ENCODE results near the gene POLR3H.
A peak's percentile ranks its signal among the peaks of the same experiment; 100 is the strongest.
"Not testable (repeated sequence)": the region's sequence is repeated elsewhere in the genome, so short reads cannot be mapped to it uniquely, and the experiment has no call there.

POLR3H gene

GRCh38 chr22:41560095-41560471 is 15.8 kb upstream of the POLR3H start:
- ChIA-PET POLR2A (interaction anchor here (0.7 kb wide), 1 partner anchor 36 kb away, joined by 3 read pairs; no protein-coding TSS in a partner anchor), CTCF (interaction anchor here (0.7 to 1.6 kb wide), 3 partner anchors 9 to 17 kb away, joined by 3 to 9 read pairs (median 3); partner anchors contain the start of gene POLR3H)
- H3K4me3 ChIP-seq (ENCODE audit: control insufficient read depth in 1 of 7, extremely low read depth in 1 of 7, insufficient read depth in 4 of 7, low read depth in 2 of 7, low read length in 6 of 7): no peak overlapping the region
- H3K4me1 ChIP-seq (ENCODE audit: control extremely low read depth in 1 of 4, control insufficient read depth in 4 of 4, insufficient read depth in 4 of 4, low read length in 3 of 4): peaks cover 0 to 5% (median 1%) of the 10 kb centered on the region in 4 experiments
- no peaks in the 10 kb centered on the region for H3K9me3 ChIP-seq (ENCODE audit: control extremely low read depth in 1 of 5, control insufficient read depth in 4 of 5, insufficient read depth in 2 of 5, low read depth in 1 of 5, low read length in 4 of 5)
- no peaks in the 10 kb centered on the region for H3K36me3 ChIP-seq (ENCODE audit: control insufficient read depth in 4 of 4, insufficient read depth in 4 of 4, low read length in 3 of 4)
- no peak overlapping the region for H3K27ac ChIP-seq (ENCODE audit: insufficient read depth in 1 of 2, low read depth in 1 of 2, low read length in 2 of 2, poor library complexity in 1 of 2, severe bottlenecking in 2 of 2)
- WGBS (ENCODE audit: insufficient coverage): 78% methylated on average over 6 of the region's 6 CpGs
- no peak for DNase-seq
- peaks cover 0 to 66% (median 21%) of the 10 kb centered on the region in 5 experiments for H3K27me3 ChIP-seq (replicated peaks in 2 of 5; ENCODE audit: control insufficient read depth in 4 of 5, insufficient read depth in 5 of 5, low read length in 4 of 5)

GRCh38 chr22:41558241-41558630 is 14.0 kb upstream of the POLR3H start:
- CTCF ChIA-PET: interaction anchor here (1.0 to 2.2 kb wide), 6 partner anchors 10 to 39 kb away, joined by 4 to 7 read pairs (median 4); partner anchors contain the start of gene POLR3H
- H3K27me3 ChIP-seq (replicated peaks in 2 of 5; ENCODE audit: control insufficient read depth in 4 of 5, insufficient read depth in 5 of 5, low read length in 4 of 5): peaks cover 0 to 68% (median 20%) of the 10 kb centered on the region in 5 experiments
- POLR2A ChIA-PET; H3K27ac ChIP-seq (ENCODE audit: insufficient read depth in 1 of 2, low read depth in 1 of 2, low read length in 2 of 2, poor library complexity in 1 of 2, severe bottlenecking in 2 of 2); H3K4me3 ChIP-seq (ENCODE audit: control insufficient read depth in 1 of 7, extremely low read depth in 1 of 7, insufficient read depth in 4 of 7, low read depth in 2 of 7, low read length in 6 of 7); DNase-seq; H3K9me3 ChIP-seq (ENCODE audit: control extremely low read depth in 1 of 5, control insufficient read depth in 4 of 5, insufficient read depth in 2 of 5, low read depth in 1 of 5, low read length in 4 of 5); H3K4me1 ChIP-seq (ENCODE audit: control extremely low read depth in 1 of 4, control insufficient read depth in 4 of 4, insufficient read depth in 4 of 4, low read length in 3 of 4); H3K36me3 ChIP-seq (ENCODE audit: control insufficient read depth in 4 of 4, insufficient read depth in 4 of 4, low read length in 3 of 4): not testable (repeated sequence)
- 97% methylated on average over 12 of the region's 13 CpGs for WGBS (ENCODE audit: insufficient coverage)

- H3K36me3 ChIP-seq (ENCODE audit: control insufficient read depth in 4 of 4, insufficient read depth in 4 of 4, low read length in 3 of 4): no peaks in the 10 kb centered on the region
- POLR2A ChIA-PET: interaction anchor here (1.2 kb wide), 1 partner anchor 64 kb away, joined by 3 read pairs; the partner anchor contains the start of genes DESI1 and XRCC6
- H3K9me3 ChIP-seq (ENCODE audit: control extremely low read depth in 1 of 5, control insufficient read depth in 4 of 5, insufficient read depth in 2 of 5, low read depth in 1 of 5, low read length in 4 of 5): no peaks in the 10 kb centered on the region
- H3K27ac ChIP-seq (ENCODE audit: insufficient read depth in 1 of 2, low read depth in 1 of 2, low read length in 2 of 2, poor library complexity in 1 of 2, severe bottlenecking in 2 of 2): no peak overlapping the region
- 73% methylated on average over 14 of the region's 19 CpGs for WGBS (ENCODE audit: insufficient coverage)
- H3K4me1 ChIP-seq (ENCODE audit: control extremely low read depth in 1 of 4, control insufficient read depth in 4 of 4, insufficient read depth in 4 of 4, low read length in 3 of 4): peaks cover 0 to 2% (median 0%) of the 10 kb centered on the region in 4 experiments
- CTCF ChIA-PET: interaction anchor here (0.7 to 2.2 kb wide), 9 partner anchors 10 to 40 kb away, joined by 3 to 7 read pairs (median 4); partner anchors contain the start of gene POLR3H
- DNase-seq: peak in 2 of 3 donors; percentile 39 to 47
- no peak overlapping the region for H3K4me3 ChIP-seq (ENCODE audit: control insufficient read depth in 1 of 7, extremely low read depth in 1 of 7, insufficient read depth in 4 of 7, low read depth in 2 of 7, low read length in 6 of 7)
- peaks cover 0 to 67% (median 21%) of the 10 kb centered on the region in 5 experiments for H3K27me3 ChIP-seq (replicated peaks in 2 of 5; ENCODE audit: control insufficient read depth in 4 of 5, insufficient read depth in 5 of 5, low read length in 4 of 5)
Measured at GRCh38 chr22:41557401-41558240, 13.4 kb upstream of the POLR3H start.

GRCh38 chr22:41556561-41556960 is 12.3 kb upstream of the POLR3H start:
- 92% methylated on average over 10 of the region's 10 CpGs for WGBS (ENCODE audit: insufficient coverage)
- CTCF ChIA-PET: interaction anchor here (1.4 to 2.2 kb wide), 5 partner anchors 13 to 40 kb away, joined by 3 to 7 read pairs (median 4); partner anchors contain the start of gene POLR3H
- no peak for DNase-seq
- no peak overlapping the region for H3K27ac ChIP-seq (ENCODE audit: insufficient read depth in 1 of 2, low read depth in 1 of 2, low read length in 2 of 2, poor library complexity in 1 of 2, severe bottlenecking in 2 of 2)
- H3K36me3 ChIP-seq (ENCODE audit: control insufficient read depth in 4 of 4, insufficient read depth in 4 of 4, low read length in 3 of 4): no peaks in the 10 kb centered on the region
- no peaks in the 10 kb centered on the region for H3K9me3 ChIP-seq (ENCODE audit: control extremely low read depth in 1 of 5, control insufficient read depth in 4 of 5, insufficient read depth in 2 of 5, low read depth in 1 of 5, low read length in 4 of 5)
- H3K27me3 ChIP-seq (replicated peaks in 2 of 5; ENCODE audit: control insufficient read depth in 4 of 5, insufficient read depth in 5 of 5, low read length in 4 of 5): peaks cover 0 to 63% (median 17%) of the 10 kb centered on the region in 5 experiments
- H3K4me1 ChIP-seq (ENCODE audit: control extremely low read depth in 1 of 4, control insufficient read depth in 4 of 4, insufficient read depth in 4 of 4, low read length in 3 of 4): peaks cover 0 to 2% (median 0%) of the 10 kb centered on the region in 4 experiments
- no peak overlapping the region for H3K4me3 ChIP-seq (ENCODE audit: control insufficient read depth in 1 of 7, extremely low read depth in 1 of 7, insufficient read depth in 4 of 7, low read depth in 2 of 7, low read length in 6 of 7)
- POLR2A ChIA-PET: interaction anchor here (0.6 to 1.2 kb wide), 2 partner anchors 20 to 65 kb away, joined by 3 to 4 read pairs; partner anchors contain the start of genes DESI1 and XRCC6

- WGBS (ENCODE audit: insufficient coverage): 100% methylated on average over 2 of the region's 7 CpGs
- Histone ChIP-seq H3K4me3 (ENCODE audit: control insufficient read depth in 1 of 7, extremely low read depth in 1 of 7, insufficient read depth in 4 of 7, low read depth in 2 of 7, low read length in 6 of 7) (no peak overlapping the region), H3K27me3 (replicated peaks in 2 of 5; ENCODE audit: control insufficient read depth in 4 of 5, insufficient read depth in 5 of 5, low read length in 4 of 5) (peaks cover 0 to 51% (median 16%) of the 10 kb centered on the region in 5 experiments), H3K4me1 (ENCODE audit: control extremely low read depth in 1 of 4, control insufficient read depth in 4 of 4, insufficient read depth in 4 of 4, low read length in 3 of 4) (peaks cover 0 to 2% (median 0%) of the 10 kb centered on the region in 4 experiments), H3K36me3 (ENCODE audit: control insufficient read depth in 4 of 4, insufficient read depth in 4 of 4, low read length in 3 of 4) (no peaks in the 10 kb centered on the region), H3K9me3 (ENCODE audit: control extremely low read depth in 1 of 5, control insufficient read depth in 4 of 5, insufficient read depth in 2 of 5, low read depth in 1 of 5, low read length in 4 of 5) (no peaks in the 10 kb centered on the region), H3K27ac (ENCODE audit: insufficient read depth in 1 of 2, low read depth in 1 of 2, low read length in 2 of 2, poor library complexity in 1 of 2, severe bottlenecking in 2 of 2) (no peak overlapping the region)
- no peak for DNase-seq
- CTCF ChIA-PET: interaction anchor here (1.0 to 1.4 kb wide), 4 partner anchors 14 to 41 kb away, joined by 3 to 4 read pairs (median 3); no protein-coding TSS in a partner anchor
- POLR2A ChIA-PET: no interaction called here
Measured at GRCh38 chr22:41555325-41555982, 11.2 kb upstream of the POLR3H start.

- H3K4me1 ChIP-seq (ENCODE audit: control extremely low read depth in 1 of 4, control insufficient read depth in 4 of 4, insufficient read depth in 4 of 4, low read length in 3 of 4): peaks cover 0 to 1% (median 0%) of the 10 kb centered on the region in 4 experiments
- H3K27ac ChIP-seq (ENCODE audit: insufficient read depth in 1 of 2, low read depth in 1 of 2, low read length in 2 of 2, poor library complexity in 1 of 2, severe bottlenecking in 2 of 2): no peak overlapping the region
- CTCF ChIA-PET: interaction anchor here (0.9 to 1.9 kb wide), 6 partner anchors 8 to 51 kb away, joined by 3 to 4 read pairs (median 4); no protein-coding TSS in a partner anchor
- POLR2A ChIA-PET: no interaction called here
- no peaks in the 10 kb centered on the region for H3K36me3 ChIP-seq (ENCODE audit: control insufficient read depth in 4 of 4, insufficient read depth in 4 of 4, low read length in 3 of 4)
- WGBS (ENCODE audit: insufficient coverage): 96% methylated on average over 7 of the region's 11 CpGs
- H3K27me3 ChIP-seq (replicated peaks in 2 of 5; ENCODE audit: control insufficient read depth in 4 of 5, insufficient read depth in 5 of 5, low read length in 4 of 5): peaks cover 0 to 27% (median 7%) of the 10 kb centered on the region in 5 experiments
- H3K4me3 ChIP-seq (ENCODE audit: control insufficient read depth in 1 of 7, extremely low read depth in 1 of 7, insufficient read depth in 4 of 7, low read depth in 2 of 7, low read length in 6 of 7): no peak overlapping the region
- H3K9me3 ChIP-seq (ENCODE audit: control extremely low read depth in 1 of 5, control insufficient read depth in 4 of 5, insufficient read depth in 2 of 5, low read depth in 1 of 5, low read length in 4 of 5): no peaks in the 10 kb centered on the region
- DNase-seq: no peak
Measured at GRCh38 chr22:41551877-41552582, 7.8 kb upstream of the POLR3H start.

Measured in common myeloid progenitor, CD34-positive (primary cell).